ENCODE results near the gene KIFC3. TPM values are rescaled to one million over a fixed set of nuclear protein-coding genes. Genes with fewer than 3 reads are reported as not detected.

Gene KIFC3
- total and polyA plus RNA-seq, 2 of the 8 experiments (the other 6 are each of a cell fraction or from before 2014, with no cell fraction given), result 2.1 to 7.1 TPM

DNA sequence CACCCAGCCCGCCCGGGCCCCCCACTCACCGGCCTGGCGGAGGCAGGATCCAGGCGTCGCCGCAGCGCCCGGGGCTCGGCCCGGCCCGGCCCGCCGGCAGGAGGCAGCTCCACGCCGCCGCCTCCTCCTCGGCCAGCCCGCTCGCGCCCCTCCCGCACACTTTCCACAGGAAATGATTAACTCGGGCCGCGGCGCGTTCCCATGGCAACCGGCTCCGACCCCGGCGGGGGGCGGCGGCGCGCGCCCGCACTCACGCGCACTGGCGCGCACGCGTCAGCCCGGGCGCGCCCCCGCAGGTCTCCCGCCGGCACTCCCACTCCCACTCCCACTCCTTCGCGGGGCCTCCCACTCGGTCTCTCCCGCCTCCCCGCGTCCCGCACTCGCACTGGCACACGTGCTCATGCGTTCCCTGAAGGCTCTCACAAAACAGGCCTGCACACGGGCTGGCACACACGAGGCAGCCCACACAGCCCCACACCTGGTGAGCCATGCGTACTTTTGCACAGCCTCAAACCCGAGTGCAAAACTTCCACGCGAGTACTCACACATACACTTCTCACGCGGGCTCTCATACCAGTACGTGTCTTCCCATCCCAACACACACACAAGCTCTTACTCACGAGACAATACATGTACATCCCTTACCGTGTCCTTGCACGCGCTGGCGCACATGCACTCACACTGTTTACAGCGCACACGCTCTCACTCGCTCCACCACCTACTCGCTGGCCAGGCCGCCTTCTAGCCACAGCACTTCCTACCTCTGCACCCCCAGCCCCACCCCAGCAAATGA lies at the start of gene KIFC3 (continued):
- TF ChIP-seq, protein P1, sequence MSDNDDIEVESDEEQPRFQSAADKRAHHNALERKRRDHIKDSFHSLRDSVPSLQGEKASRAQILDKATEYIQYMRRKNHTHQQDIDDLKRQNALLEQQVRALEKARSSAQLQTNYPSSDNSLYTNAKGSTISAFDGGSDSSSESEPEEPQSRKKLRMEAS (IDR thresholded peaks at IDR 0.05), result peak; percentile 83
- TF ChIP-seq KDM1A (IDR thresholded peaks at IDR 0.05; ENCODE audit: borderline replicate concordance, low read length) (peak; percentile 79), EZH2 (IDR thresholded peaks at IDR 0.05; ENCODE audit: low read depth, low read length, severe bottlenecking) (peak; percentile 22), E2F6 (IDR thresholded peaks at IDR 0.05) (peak; percentile 53), BACH1 (IDR thresholded peaks at IDR 0.05; ENCODE audit: low read length) (peak; percentile 57; the same call in 1 of the 2 replicates), ATF3 (IDR thresholded peaks at IDR 0.05; ENCODE audit: insufficient read depth, low read depth, low read length) (no peak)
